Endothelial cell of umbilical vein (primary cell): ENCODE measurements around the gene ADGRG3. TPM values are rescaled to one million over a fixed set of nuclear protein-coding genes. Genes with fewer than 3 reads are reported as not detected.

Experiments
- BruUV-seq: library from RNA; stranded (reverse); fragments of 400-500 nt; replicated peaks from 2 replicates; lab custom pipeline; 2021; lab: Mats Ljungman, UMichigan
- CTCF ChIA-PET: fragments of 300-600, 350-600 bp; sonication (Branson Sonifier 250); formaldehyde crosslinking; loops from one replicate; lab custom pipeline; 2021; ENCODE audit warnings: antibody characterized with exemption, inconsistent platforms; lab: Charles Lee
- POLR2A ChIA-PET: fragments of 300-600, 350-600 bp; sonication (Branson Sonifier 250); formaldehyde crosslinking; loops from one replicate; lab custom pipeline; 2021; ENCODE audit warnings: antibody characterized with exemption, inconsistent platforms; lab: Charles Lee
- DNase-seq: peaks from one replicate; pipeline ENCODE4 v3.0.0-alpha.2; 2011; ENCODE audit warnings: low read depth, low spot score
- FAIRE-seq: peaks from 2 replicates; lab custom pipeline; 2011; peaks lifted over from hg19 to GRCh38; lab: Jason Lieb, UNC
- H2AFZ ChIP-seq: 2 replicates; pipeline ENCODE4 v1.6.0; 2012; ENCODE audit warnings: low read depth, low read length, control low read depth, inconsistent platforms
- H3K27ac ChIP-seq: 2 replicates; pipeline ENCODE4 v1.5.1; 2011; ENCODE audit warnings: low read depth, mild to moderate bottlenecking, control low read depth, low read length, moderate library complexity; ENCODE audit not compliant: insufficient read depth
- H3K27me3 ChIP-seq, 2 experiments: 2 replicates each; pipeline versions ENCODE4 v1.6.0 to v1.6.1; 2011; ENCODE audit warnings: low read length in 2 of 2, mixed read lengths in 1 of 2; ENCODE audit not compliant: control insufficient read depth in 2 of 2, insufficient read depth in 2 of 2
- H3K36me3 ChIP-seq, 2 experiments: 2 replicates in 1 of 2; 3 replicates in 1 of 2; pipeline ENCODE4 v1.5.1; 2011; ENCODE audit warnings: low read length in 2 of 2, mild to moderate bottlenecking in 1 of 2, moderate library complexity in 1 of 2; ENCODE audit not compliant: control insufficient read depth in 2 of 2, insufficient read depth in 2 of 2; ENCODE audit errors: extremely low read depth in 1 of 2
- H3K4me1 ChIP-seq: 3 replicates; pipeline ENCODE4 v1.5.1; 2011; ENCODE audit warnings: mild to moderate bottlenecking, low read length; ENCODE audit not compliant: control insufficient read depth, insufficient read depth; ENCODE audit errors: extremely low read depth
- H3K4me2 ChIP-seq: 2 replicates; pipeline ENCODE4 v1.6.1; 2011; ENCODE audit warnings: low read length, control low read depth, mixed read lengths; ENCODE audit not compliant: insufficient read depth
- H3K4me3 ChIP-seq, 3 experiments: fragments of 200-600 bp in 1 of 3; sonication (generic), shearing (Covaris generic) in 1 of 3; replicated peaks in 1 of 3; 2 replicates each; pipeline ENCODE4 v1.5.1; 2011 to 2016; ENCODE audit warnings: control low read depth in 3 of 3, low read length in 3 of 3, mild to moderate bottlenecking in 2 of 3, inconsistent platforms in 1 of 3, low read depth in 1 of 3, moderate library complexity in 1 of 3; ENCODE audit not compliant: insufficient read depth in 1 of 3
- H3K79me2 ChIP-seq: 2 replicates; pipeline ENCODE4 v1.6.0; 2012; ENCODE audit warnings: low read length, inconsistent platforms; ENCODE audit not compliant: control insufficient read depth, insufficient read depth
- H3K9ac ChIP-seq: replicated peaks from 2 replicates; pipeline ENCODE3; 2011; ENCODE audit warnings: low read length, control low read depth; ENCODE audit not compliant: insufficient read depth; ENCODE audit errors: extremely low read depth
- H3K9me1 ChIP-seq: replicated peaks from 3 replicates; pipeline ENCODE4 v1.6.0; 2011; ENCODE audit warnings: mild to moderate bottlenecking, low read length; ENCODE audit not compliant: control insufficient read depth, insufficient read depth; ENCODE audit errors: extremely low read depth
- H3K9me3 ChIP-seq: replicated peaks from 2 replicates; pipeline ENCODE4 v1.5.1; 2012; ENCODE audit warnings: low read length, inconsistent platforms; ENCODE audit not compliant: control insufficient read depth, insufficient read depth
- H4K20me1 ChIP-seq: replicated peaks from 2 replicates; pipeline ENCODE3; 2011; ENCODE audit warnings: mild to moderate bottlenecking, low read length; ENCODE audit not compliant: control insufficient read depth, insufficient read depth; ENCODE audit errors: extremely low read depth
- GATA2 ChIP-seq: IDR thresholded peaks from 2 replicates; pipeline ENCODE4 v1.7.0; 2011; ENCODE audit warnings: low read depth, mild to moderate bottlenecking, moderate library complexity, mixed read lengths, low read length; ENCODE audit not compliant: insufficient read length, insufficient read depth
- JUN ChIP-seq: IDR thresholded peaks from 2 replicates; pipeline ENCODE4 v1.6.1; 2011; ENCODE audit warnings: borderline replicate concordance, low read depth; ENCODE audit not compliant: insufficient read length, insufficient read depth
- MYC ChIP-seq: IDR thresholded peaks from one replicate; pipeline ENCODE4 v1.6.1; 2011; ENCODE audit warnings: mild to moderate bottlenecking, low read depth, low read length
- POLR2AphosphoS5 ChIP-seq: IDR thresholded peaks from 2 replicates; pipeline ENCODE4 v1.6.1; 2012; ENCODE audit warnings: low read depth, mild to moderate bottlenecking, control low read depth, low read length, moderate library complexity; ENCODE audit not compliant: insufficient read depth
- dilution Hi-C: fragments of 300-500 bp; cut with MboI; formaldehyde crosslinking; loops from one replicate; pipeline ENCODE4 v1.15.0; 2019; ENCODE audit warnings: low sequenced_read_pairs; ENCODE audit not compliant: extremely low pct_ligation_motif_present
- intact Hi-C: fragments of 100-400 bp; cut with micrococcal nuclease; formaldehyde crosslinking; loops from one replicate; pipeline ENCODE4 v1.10.0; 2022
- polyA plus RNA-seq, 4 experiments: library from polyadenylated mRNA; depleted of rRNA in 3 of 4; stranded (reverse) in 3 of 4; unstranded in 1 of 4; fragments of >200 nt; gene quantifications; 2 replicates each; pipeline versions ENCODE4 v1.2.1 to v1.2.3, GENCODE V29; 2011 to 2012; ENCODE audit warnings: missing spikeins in 1 of 4
- total RNA-seq: library from RNA; stranded (reverse); gene quantifications from 2 replicates; pipeline ENCODE4 v1.2.3, GENCODE V29; 2021
- TF ChIP-seq, protein P1 (sequence below), 2 donors: IDR thresholded peaks; 1 replicate in 1 of 2; 2 replicates in 1 of 2; pipeline ENCODE4 v1.5.1; 2011; ENCODE audit warnings: low read length in 2 of 2, mild to moderate bottlenecking in 2 of 2, moderate library complexity in 2 of 2, control low read depth in 1 of 2, inconsistent platforms in 1 of 2, low read depth in 1 of 2; ENCODE audit not compliant: insufficient read depth in 1 of 2; ENCODE audit errors: extremely low read depth in 1 of 2
- TF ChIP-seq, protein P2 (sequence below): IDR thresholded peaks from 2 replicates; pipeline ENCODE4 v1.6.1; 2011; ENCODE audit not compliant: insufficient read depth, insufficient read length

Gene ADGRG3
- total and polyA plus RNA-seq, 2 donors (not counting 3 experiments of a cell fraction or from before 2014, with no cell fraction given): not detected

DNA sequence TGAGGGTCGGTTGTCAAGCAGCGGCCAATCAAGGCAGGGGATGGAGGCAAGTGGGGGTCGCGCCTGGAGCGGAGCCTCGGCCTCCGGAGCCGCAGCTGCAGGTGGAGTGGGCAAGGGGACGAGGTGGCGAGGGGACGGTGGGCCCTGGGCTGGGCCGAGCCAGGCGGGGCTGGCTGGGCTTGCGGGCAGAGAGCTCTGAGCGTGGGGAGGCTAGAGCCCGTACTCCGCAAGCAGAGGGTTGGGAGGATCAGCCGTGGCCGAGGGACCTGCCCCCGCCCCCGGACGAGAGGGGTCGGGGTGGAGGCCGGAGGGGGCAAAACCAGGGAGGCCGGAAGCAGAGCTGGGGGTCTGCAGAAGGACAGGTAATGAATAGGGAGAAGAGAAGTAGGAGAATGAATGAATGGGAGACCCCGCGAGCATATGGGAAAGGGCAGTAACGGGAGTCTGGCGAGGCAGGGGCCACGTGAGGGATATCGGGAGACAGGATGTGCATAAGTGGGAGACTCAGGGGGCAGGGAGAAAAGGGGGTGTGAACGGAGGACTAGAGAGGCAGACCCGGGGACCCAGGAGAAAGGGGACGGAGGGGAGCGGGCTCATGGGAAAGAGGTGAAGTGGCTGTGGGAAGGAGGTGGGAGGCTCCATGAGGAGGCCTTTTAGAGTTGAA, 67.8 kb downstream of the ADGRG3 start, which contains the start of gene KATNB1:
TSS of gene KATNB1 (plus strand) at position 16 of the 664 bp plus-strand sequence. CDS start 1,474 bp downstream, outside the sequence.
- CTCF ChIA-PET: interaction anchor here (0.7 to 3.6 kb wide), 15 partner anchors 11 to 386 kb away, joined by 3 to 43 read pairs (median 3); no protein-coding TSS in a partner anchor
- BruUV-seq: TSS peak; percentile 12

More for the DNA sequence above, 67.8 kb downstream of the ADGRG3 start, which contains the start of gene KATNB1:
- no peaks in the 10 kb centered on the region for H3K79me2 ChIP-seq
- dilution Hi-C loops (no loop called here), intact Hi-C loops (loop anchor here (1.0 to 10.0 kb wide), 5 partner anchors 21 to 389 kb away; partner anchors contain the start of gene CFAP20)
- H3K9me3 ChIP-seq: no peaks in the 10 kb centered on the region
- peak within 1 kb of the TSS; percentile 72 to 93 (median 74) for H3K4me3 ChIP-seq
- H3K27ac ChIP-seq: peak within 1 kb of the TSS; percentile 81
- no peaks in the 10 kb centered on the region for H3K27me3 ChIP-seq
- no peak for DNase-seq
- no peaks in the 10 kb centered on the region for H4K20me1 ChIP-seq
- H3K36me3 ChIP-seq: peaks cover 0 to 3% of the 10 kb centered on the region in 2 experiments
- no peak for FAIRE-seq
- H3K4me2 ChIP-seq: peak within 1 kb of the TSS; percentile 93
- TF ChIP-seq JUN (no peak), MYC (no peak), POLR2AphosphoS5 (no peak), GATA2 (no peak)
- TF ChIP-seq, protein P1, sequence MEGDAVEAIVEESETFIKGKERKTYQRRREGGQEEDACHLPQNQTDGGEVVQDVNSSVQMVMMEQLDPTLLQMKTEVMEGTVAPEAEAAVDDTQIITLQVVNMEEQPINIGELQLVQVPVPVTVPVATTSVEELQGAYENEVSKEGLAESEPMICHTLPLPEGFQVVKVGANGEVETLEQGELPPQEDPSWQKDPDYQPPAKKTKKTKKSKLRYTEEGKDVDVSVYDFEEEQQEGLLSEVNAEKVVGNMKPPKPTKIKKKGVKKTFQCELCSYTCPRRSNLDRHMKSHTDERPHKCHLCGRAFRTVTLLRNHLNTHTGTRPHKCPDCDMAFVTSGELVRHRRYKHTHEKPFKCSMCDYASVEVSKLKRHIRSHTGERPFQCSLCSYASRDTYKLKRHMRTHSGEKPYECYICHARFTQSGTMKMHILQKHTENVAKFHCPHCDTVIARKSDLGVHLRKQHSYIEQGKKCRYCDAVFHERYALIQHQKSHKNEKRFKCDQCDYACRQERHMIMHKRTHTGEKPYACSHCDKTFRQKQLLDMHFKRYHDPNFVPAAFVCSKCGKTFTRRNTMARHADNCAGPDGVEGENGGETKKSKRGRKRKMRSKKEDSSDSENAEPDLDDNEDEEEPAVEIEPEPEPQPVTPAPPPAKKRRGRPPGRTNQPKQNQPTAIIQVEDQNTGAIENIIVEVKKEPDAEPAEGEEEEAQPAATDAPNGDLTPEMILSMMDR (IDR thresholded peaks at IDR 0.05; ENCODE audit: extremely low read depth in 1 of 2, insufficient read depth in 1 of 2, low read depth in 1 of 2, low read length in 2 of 2): no peak
- TF ChIP-seq, protein P2, sequence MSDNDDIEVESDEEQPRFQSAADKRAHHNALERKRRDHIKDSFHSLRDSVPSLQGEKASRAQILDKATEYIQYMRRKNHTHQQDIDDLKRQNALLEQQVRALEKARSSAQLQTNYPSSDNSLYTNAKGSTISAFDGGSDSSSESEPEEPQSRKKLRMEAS: no peak
- no peaks in the 10 kb centered on the region for H3K9me1 ChIP-seq
- POLR2A ChIA-PET: interaction anchor here (0.6 to 1.2 kb wide), 3 partner anchors 107 to 1014 kb away, joined by 3 to 4 read pairs (median 3); partner anchors contain the start of gene ADGRG1
- peak within 1 kb of the TSS; percentile 80 for H2AFZ ChIP-seq
- H3K4me1 ChIP-seq: peaks cover 19% of the 10 kb centered on the region
- H3K9ac ChIP-seq: peak within 1 kb of the TSS; percentile 75
